ENCODE measurements around the gene CAMKK2. TPM values are rescaled to one million over a fixed set of nuclear protein-coding genes. Genes with fewer than 3 reads are reported as not detected.

CAMKK2 gene
- total and polyA plus RNA-seq, 2 of the 4 experiments (the other 2 are of a cell fraction): 15.2 to 24.7 TPM

DNA sequence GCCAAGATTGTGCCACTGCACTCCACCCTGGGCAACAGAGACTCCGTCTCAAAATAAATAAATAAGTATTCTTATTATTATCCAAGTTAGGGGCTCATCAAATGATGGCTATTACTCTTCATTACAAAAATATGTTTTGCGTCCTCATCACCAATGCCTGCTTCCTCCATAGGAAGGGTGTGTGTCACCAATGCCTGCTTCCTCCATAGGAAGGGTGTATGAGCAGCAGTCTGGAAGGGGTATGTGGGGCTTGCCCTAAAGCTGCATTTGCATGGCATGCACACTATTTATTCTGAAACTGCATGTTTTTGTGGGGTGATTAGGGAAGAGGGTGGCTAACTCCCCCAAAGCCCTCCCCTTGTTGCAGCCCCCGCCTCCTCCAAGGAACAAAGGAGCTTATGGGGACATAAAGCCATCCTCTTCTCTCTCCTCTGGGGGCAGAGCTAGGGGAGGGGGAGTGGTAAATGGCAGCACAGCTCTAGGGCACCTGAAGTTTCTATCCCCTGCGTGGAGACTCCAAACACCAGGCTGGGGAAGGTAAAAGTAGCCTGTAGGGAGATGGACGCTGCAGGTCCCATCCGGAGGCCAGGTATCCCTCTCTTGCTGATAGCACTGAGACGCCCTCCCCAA, 1.3 kb downstream of the CAMKK2 start:
- dilution Hi-C loops (cut with HindIII; ENCODE audit: low sequenced_read_pairs, unreplicated experiment) (no loop called here), intact Hi-C loops (cut with micrococcal nuclease) (no loop called here), in situ Hi-C loops (cut with MboI; ENCODE audit: low sequenced_read_pairs) (no loop called here)
- Histone ChIP-seq H2BK15ac (ENCODE audit: low read depth, low read length) (no peak overlapping the region), H2AK9ac (replicated peaks; ENCODE audit: low read depth, low read length, poor library complexity) (peak overlapping the region; percentile 98), H3K9ac (ENCODE audit: low read depth, low read length) (peak overlapping the region; percentile 72), H2BK5ac (ENCODE audit: low read depth, low read length, poor library complexity, severe bottlenecking) (no peak overlapping the region), H3K23ac (ENCODE audit: low read depth, low read length) (peak overlapping the region; percentile 33), H3K79me1 (ENCODE audit: low read depth in 1 of 2, low read length in 2 of 2) (peaks cover 23 to 48% of the 10 kb centered on the region in 2 experiments), H3K4me3 (ENCODE audit: insufficient read depth, low read depth, low read length) (peak overlapping the region; percentile 89), H3K9me3 (ENCODE audit: control insufficient read depth, insufficient read depth, low read length) (no peaks in the 10 kb centered on the region), H3K27ac (ENCODE audit: insufficient read depth, low read length) (no peak overlapping the region), H3K4me2 (ENCODE audit: low read depth, low read length) (peak overlapping the region; percentile 89), H2BK120ac (ENCODE audit: low read depth, low read length) (no peak overlapping the region), H2AFZ (replicated peaks; ENCODE audit: low read length, poor library complexity) (peak overlapping the region; percentile 98), H3K36me3 (ENCODE audit: control insufficient read depth, insufficient read depth, low read length) (no peaks in the 10 kb centered on the region; the same call in 1 of the 2 replicates), H3K4ac (ENCODE audit: low read depth, low read length) (0 out of 2 replicates have a peak overlapping the region, but pooled peaks have one; percentile 40), H2AK5ac (ENCODE audit: low read depth, low read length) (0 out of 2 replicates have a peak overlapping the region, but pooled peaks have one; percentile 57), H4K20me1 (ENCODE audit: insufficient read depth, low read length) (peaks cover 8% of the 10 kb centered on the region), H3K18ac (ENCODE audit: low read depth, low read length) (no peak overlapping the region), H3K27me3 (ENCODE audit: control insufficient read depth, insufficient read depth, low read length) (no peaks in the 10 kb centered on the region), H3K4me1 (ENCODE audit: control insufficient read depth, insufficient read depth, low read length) (peaks cover 7% of the 10 kb centered on the region), H4K91ac (ENCODE audit: insufficient read depth, low read depth, low read length) (no peak overlapping the region), H3K14ac (replicated peaks; ENCODE audit: low read depth, low read length) (peak overlapping the region; percentile 52; the same call in 1 of the 2 replicates), H4K8ac (ENCODE audit: low read depth in 2 of 2, low read length in 2 of 2) (peak overlapping the region in 1 of 2 experiments; percentile 4; a peak in 1 of 4 replicates), H3K56ac (ENCODE audit: extremely low read depth, insufficient read depth, low read length) (no peak overlapping the region), H2BK20ac (ENCODE audit: low read depth, low read length) (no peak overlapping the region), H4K5ac (ENCODE audit: low read depth, low read length) (no peak overlapping the region), H3K9me1 (ENCODE audit: insufficient read depth, low read length) (peaks cover 2% of the 10 kb centered on the region; the same call in 1 of the 2 replicates)
- ChIA-PET CTCF (interaction anchor here (1.0 kb wide), 1 partner anchor 110 kb away, joined by 3 read pairs; no protein-coding TSS in a partner anchor), POLR2A (ENCODE audit: unreplicated experiment) (no interaction called here)
- ATAC-seq (ENCODE audit: low read depth) (no peak), DNase-seq (no peak)
- 10% methylated on average over 3 of the region's 7 CpGs; no CpG with 5 or more reads in 1 of the 2 experiments for WGBS, 2 experiments (ENCODE audit: extremely low coverage in 2 of 2, insufficient read length in 1 of 2)
- no TSS peak for BruUV-seq (replicated peaks)
- TF ChIP-seq RCOR1 (IDR thresholded peaks at IDR 0.05; ENCODE audit: insufficient replicate concordance, low read length): no peak
- TF ChIP-seq MAFK (IDR thresholded peaks at IDR 0.05; ENCODE audit: low read depth, low read length): no peak
- no peak for TF ChIP-seq SMC3 (IDR thresholded peaks at IDR 0.05; ENCODE audit: low read depth, low read length)
- no peak for TF ChIP-seq MAZ (IDR thresholded peaks at IDR 0.05; ENCODE audit: borderline replicate concordance, low read depth, low read length)
- no peak for TF ChIP-seq NFE2L2 (IDR thresholded peaks at IDR 0.05; ENCODE audit: low read depth, low read length)
- TF ChIP-seq BHLHE40 (IDR thresholded peaks at IDR 0.05; ENCODE audit: low read depth, low read length): no peak
- TF ChIP-seq MXI1 (IDR thresholded peaks at IDR 0.05; ENCODE audit: borderline replicate concordance, low read depth, low read length): no peak
- TF ChIP-seq RFX5 (IDR thresholded peaks at IDR 0.05; ENCODE audit: low read depth, low read length): no peak
- no peak for TF ChIP-seq FOS (IDR thresholded peaks at IDR 0.05; ENCODE audit: low read depth, low read length)
- TF ChIP-seq, protein P1, sequence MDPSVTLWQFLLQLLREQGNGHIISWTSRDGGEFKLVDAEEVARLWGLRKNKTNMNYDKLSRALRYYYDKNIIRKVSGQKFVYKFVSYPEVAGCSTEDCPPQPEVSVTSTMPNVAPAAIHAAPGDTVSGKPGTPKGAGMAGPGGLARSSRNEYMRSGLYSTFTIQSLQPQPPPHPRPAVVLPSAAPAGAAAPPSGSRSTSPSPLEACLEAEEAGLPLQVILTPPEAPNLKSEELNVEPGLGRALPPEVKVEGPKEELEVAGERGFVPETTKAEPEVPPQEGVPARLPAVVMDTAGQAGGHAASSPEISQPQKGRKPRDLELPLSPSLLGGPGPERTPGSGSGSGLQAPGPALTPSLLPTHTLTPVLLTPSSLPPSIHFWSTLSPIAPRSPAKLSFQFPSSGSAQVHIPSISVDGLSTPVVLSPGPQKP (IDR thresholded peaks at IDR 0.05; ENCODE audit: borderline replicate concordance, low read depth, low read length): no peak
- TF ChIP-seq, protein P2, sequence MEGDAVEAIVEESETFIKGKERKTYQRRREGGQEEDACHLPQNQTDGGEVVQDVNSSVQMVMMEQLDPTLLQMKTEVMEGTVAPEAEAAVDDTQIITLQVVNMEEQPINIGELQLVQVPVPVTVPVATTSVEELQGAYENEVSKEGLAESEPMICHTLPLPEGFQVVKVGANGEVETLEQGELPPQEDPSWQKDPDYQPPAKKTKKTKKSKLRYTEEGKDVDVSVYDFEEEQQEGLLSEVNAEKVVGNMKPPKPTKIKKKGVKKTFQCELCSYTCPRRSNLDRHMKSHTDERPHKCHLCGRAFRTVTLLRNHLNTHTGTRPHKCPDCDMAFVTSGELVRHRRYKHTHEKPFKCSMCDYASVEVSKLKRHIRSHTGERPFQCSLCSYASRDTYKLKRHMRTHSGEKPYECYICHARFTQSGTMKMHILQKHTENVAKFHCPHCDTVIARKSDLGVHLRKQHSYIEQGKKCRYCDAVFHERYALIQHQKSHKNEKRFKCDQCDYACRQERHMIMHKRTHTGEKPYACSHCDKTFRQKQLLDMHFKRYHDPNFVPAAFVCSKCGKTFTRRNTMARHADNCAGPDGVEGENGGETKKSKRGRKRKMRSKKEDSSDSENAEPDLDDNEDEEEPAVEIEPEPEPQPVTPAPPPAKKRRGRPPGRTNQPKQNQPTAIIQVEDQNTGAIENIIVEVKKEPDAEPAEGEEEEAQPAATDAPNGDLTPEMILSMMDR (conservative IDR thresholded peaks at IDR 0.05; ENCODE audit: low read depth, low read length): no peak
- no peak for TF ChIP-seq CHD1 (IDR thresholded peaks at IDR 0.05; ENCODE audit: low read depth, low read length)
- no peak for TF ChIP-seq CEBPB (IDR thresholded peaks at IDR 0.05; ENCODE audit: low read depth, low read length)
- TF ChIP-seq, protein P3, sequence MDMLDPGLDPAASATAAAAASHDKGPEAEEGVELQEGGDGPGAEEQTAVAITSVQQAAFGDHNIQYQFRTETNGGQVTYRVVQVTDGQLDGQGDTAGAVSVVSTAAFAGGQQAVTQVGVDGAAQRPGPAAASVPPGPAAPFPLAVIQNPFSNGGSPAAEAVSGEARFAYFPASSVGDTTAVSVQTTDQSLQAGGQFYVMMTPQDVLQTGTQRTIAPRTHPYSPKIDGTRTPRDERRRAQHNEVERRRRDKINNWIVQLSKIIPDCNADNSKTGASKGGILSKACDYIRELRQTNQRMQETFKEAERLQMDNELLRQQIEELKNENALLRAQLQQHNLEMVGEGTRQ (IDR thresholded peaks at IDR 0.05; ENCODE audit: low read depth, low read length): no peak
- TF ChIP-seq POLR2A (IDR thresholded peaks at IDR 0.05; ENCODE audit: low read depth, low read length): no peak
